Endothelial cell of umbilical vein (primary cell): ENCODE data around the gene CDC42BPG. TPM values are rescaled to one million over a fixed set of nuclear protein-coding genes. Genes with fewer than 3 reads are reported as not detected.

ENCODE experiments used
- BruUV-seq: library from RNA; stranded (reverse); fragments of 400-500 nt; replicated peaks from 2 replicates; lab custom pipeline; 2021; lab: Mats Ljungman, UMichigan
- CTCF ChIA-PET: fragments of 300-600, 350-600 bp; sonication (Branson Sonifier 250); formaldehyde crosslinking; loops from one replicate; lab custom pipeline; 2021; ENCODE audit warnings: antibody characterized with exemption, inconsistent platforms; lab: Charles Lee
- POLR2A ChIA-PET: fragments of 300-600, 350-600 bp; sonication (Branson Sonifier 250); formaldehyde crosslinking; loops from one replicate; lab custom pipeline; 2021; ENCODE audit warnings: antibody characterized with exemption, inconsistent platforms; lab: Charles Lee
- DNase-seq: peaks from one replicate; pipeline ENCODE4 v3.0.0-alpha.2; 2011; ENCODE audit warnings: low read depth, low spot score
- FAIRE-seq: peaks from 2 replicates; lab custom pipeline; 2011; peaks lifted over from hg19 to GRCh38; lab: Jason Lieb, UNC
- H2AFZ ChIP-seq: 2 replicates; pipeline ENCODE4 v1.6.0; 2012; ENCODE audit warnings: low read depth, low read length, control low read depth, inconsistent platforms
- H3K27ac ChIP-seq: 2 replicates; pipeline ENCODE4 v1.5.1; 2011; ENCODE audit warnings: low read depth, mild to moderate bottlenecking, control low read depth, low read length, moderate library complexity; ENCODE audit not compliant: insufficient read depth
- H3K27me3 ChIP-seq, 2 experiments: 2 replicates each; pipeline versions ENCODE4 v1.6.0 to v1.6.1; 2011; ENCODE audit warnings: low read length in 2 of 2, mixed read lengths in 1 of 2; ENCODE audit not compliant: control insufficient read depth in 2 of 2, insufficient read depth in 2 of 2
- H3K36me3 ChIP-seq, 2 experiments: 2 replicates in 1 of 2; 3 replicates in 1 of 2; pipeline ENCODE4 v1.5.1; 2011; ENCODE audit warnings: low read length in 2 of 2, mild to moderate bottlenecking in 1 of 2, moderate library complexity in 1 of 2; ENCODE audit not compliant: control insufficient read depth in 2 of 2, insufficient read depth in 2 of 2; ENCODE audit errors: extremely low read depth in 1 of 2
- H3K4me1 ChIP-seq: 3 replicates; pipeline ENCODE4 v1.5.1; 2011; ENCODE audit warnings: mild to moderate bottlenecking, low read length; ENCODE audit not compliant: control insufficient read depth, insufficient read depth; ENCODE audit errors: extremely low read depth
- H3K4me2 ChIP-seq: 2 replicates; pipeline ENCODE4 v1.6.1; 2011; ENCODE audit warnings: low read length, control low read depth, mixed read lengths; ENCODE audit not compliant: insufficient read depth
- H3K4me3 ChIP-seq, 3 experiments: fragments of 200-600 bp in 1 of 3; sonication (generic), shearing (Covaris generic) in 1 of 3; replicated peaks in 1 of 3; 2 replicates each; pipeline ENCODE4 v1.5.1; 2011 to 2016; ENCODE audit warnings: control low read depth in 3 of 3, low read length in 3 of 3, mild to moderate bottlenecking in 2 of 3, inconsistent platforms in 1 of 3, low read depth in 1 of 3, moderate library complexity in 1 of 3; ENCODE audit not compliant: insufficient read depth in 1 of 3
- H3K79me2 ChIP-seq: 2 replicates; pipeline ENCODE4 v1.6.0; 2012; ENCODE audit warnings: low read length, inconsistent platforms; ENCODE audit not compliant: control insufficient read depth, insufficient read depth
- H3K9ac ChIP-seq: replicated peaks from 2 replicates; pipeline ENCODE3; 2011; ENCODE audit warnings: low read length, control low read depth; ENCODE audit not compliant: insufficient read depth; ENCODE audit errors: extremely low read depth
- H3K9me1 ChIP-seq: replicated peaks from 3 replicates; pipeline ENCODE4 v1.6.0; 2011; ENCODE audit warnings: mild to moderate bottlenecking, low read length; ENCODE audit not compliant: control insufficient read depth, insufficient read depth; ENCODE audit errors: extremely low read depth
- H3K9me3 ChIP-seq: replicated peaks from 2 replicates; pipeline ENCODE4 v1.5.1; 2012; ENCODE audit warnings: low read length, inconsistent platforms; ENCODE audit not compliant: control insufficient read depth, insufficient read depth
- H4K20me1 ChIP-seq: replicated peaks from 2 replicates; pipeline ENCODE3; 2011; ENCODE audit warnings: mild to moderate bottlenecking, low read length; ENCODE audit not compliant: control insufficient read depth, insufficient read depth; ENCODE audit errors: extremely low read depth
- EZH2 ChIP-seq: IDR thresholded peaks from 2 replicates; pipeline ENCODE4 v1.6.1; 2012; ENCODE audit warnings: borderline replicate concordance, low read depth, mild to moderate bottlenecking, moderate library complexity, low read length, inconsistent platforms; ENCODE audit not compliant: severe bottlenecking
- FOS ChIP-seq: IDR thresholded peaks from 2 replicates; pipeline ENCODE4 v1.6.1; 2011; ENCODE audit warnings: mild to moderate bottlenecking, low read length, moderate library complexity, borderline replicate concordance; ENCODE audit not compliant: insufficient read depth
- GATA2 ChIP-seq: IDR thresholded peaks from 2 replicates; pipeline ENCODE4 v1.7.0; 2011; ENCODE audit warnings: low read depth, mild to moderate bottlenecking, moderate library complexity, mixed read lengths, low read length; ENCODE audit not compliant: insufficient read length, insufficient read depth
- JUN ChIP-seq: IDR thresholded peaks from 2 replicates; pipeline ENCODE4 v1.6.1; 2011; ENCODE audit warnings: borderline replicate concordance, low read depth; ENCODE audit not compliant: insufficient read length, insufficient read depth
- MYC ChIP-seq: IDR thresholded peaks from one replicate; pipeline ENCODE4 v1.6.1; 2011; ENCODE audit warnings: mild to moderate bottlenecking, low read depth, low read length
- POLR2A ChIP-seq: IDR thresholded peaks from 2 replicates; pipeline ENCODE4 v1.6.1; 2012; ENCODE audit warnings: low read depth, mild to moderate bottlenecking, control low read depth, low read length
- POLR2AphosphoS5 ChIP-seq: IDR thresholded peaks from 2 replicates; pipeline ENCODE4 v1.6.1; 2012; ENCODE audit warnings: low read depth, mild to moderate bottlenecking, control low read depth, low read length, moderate library complexity; ENCODE audit not compliant: insufficient read depth
- dilution Hi-C: fragments of 300-500 bp; cut with MboI; formaldehyde crosslinking; loops from one replicate; pipeline ENCODE4 v1.15.0; 2019; ENCODE audit warnings: low sequenced_read_pairs; ENCODE audit not compliant: extremely low pct_ligation_motif_present
- intact Hi-C: fragments of 100-400 bp; cut with micrococcal nuclease; formaldehyde crosslinking; loops from one replicate; pipeline ENCODE4 v1.10.0; 2022
- polyA plus RNA-seq, 4 experiments: library from polyadenylated mRNA; depleted of rRNA in 3 of 4; stranded (reverse) in 3 of 4; unstranded in 1 of 4; fragments of >200 nt; gene quantifications; 2 replicates each; pipeline versions ENCODE4 v1.2.1 to v1.2.3, GENCODE V29; 2011 to 2012; ENCODE audit warnings: missing spikeins in 1 of 4
- total RNA-seq: library from RNA; stranded (reverse); gene quantifications from 2 replicates; pipeline ENCODE4 v1.2.3, GENCODE V29; 2021
- TF ChIP-seq, protein P1 (sequence below), 2 donors: IDR thresholded peaks; 1 replicate in 1 of 2; 2 replicates in 1 of 2; pipeline ENCODE4 v1.5.1; 2011; ENCODE audit warnings: low read length in 2 of 2, mild to moderate bottlenecking in 2 of 2, moderate library complexity in 2 of 2, control low read depth in 1 of 2, inconsistent platforms in 1 of 2, low read depth in 1 of 2; ENCODE audit not compliant: insufficient read depth in 1 of 2; ENCODE audit errors: extremely low read depth in 1 of 2
- TF ChIP-seq, protein P2 (sequence below): IDR thresholded peaks from 2 replicates; pipeline ENCODE4 v1.6.1; 2011; ENCODE audit not compliant: insufficient read depth, insufficient read length

CDC42BPG gene
- total and polyA plus RNA-seq, 2 donors (not counting 3 experiments of a cell fraction or from before 2014, with no cell fraction given): 0.19 to 0.42 TPM

DNA sequence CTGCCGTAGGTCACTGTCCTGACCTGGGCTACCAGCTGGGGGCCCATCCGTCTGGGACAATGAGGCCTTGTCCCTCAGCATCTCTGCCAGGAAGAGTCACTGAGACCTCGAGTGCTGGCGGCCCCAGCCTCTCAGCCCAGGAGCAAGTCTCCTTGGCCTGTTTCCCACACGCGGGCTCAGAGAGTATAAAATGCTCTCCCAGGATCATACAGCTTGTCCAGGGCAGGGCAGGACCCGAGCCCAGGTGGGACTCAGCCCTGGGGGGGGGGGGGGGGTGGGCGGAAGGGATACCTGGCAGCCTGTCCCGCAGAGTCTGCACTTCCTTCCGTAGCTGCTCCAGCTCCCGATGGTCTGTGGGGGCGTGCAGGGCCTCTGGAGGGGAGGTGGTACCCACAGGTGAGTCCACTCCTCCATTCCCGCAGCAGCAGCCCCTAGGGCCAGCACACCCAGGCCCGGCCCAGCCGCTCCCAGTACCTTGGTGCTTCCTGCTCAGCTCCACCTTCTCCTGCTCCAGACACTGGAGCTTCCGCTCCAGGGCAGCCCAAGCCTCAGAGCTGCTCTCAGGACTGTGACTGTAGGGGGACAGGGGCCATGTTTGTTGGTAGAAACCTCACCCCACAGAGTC, 7.9 kb downstream of the CDC42BPG start:
- dilution Hi-C loops (no loop called here), intact Hi-C loops (no loop called here)
- Histone ChIP-seq H3K9me1 (no peaks in the 10 kb centered on the region), H3K9ac (no peak overlapping the region), H3K4me2 (no peak overlapping the region), H3K79me2 (no peaks in the 10 kb centered on the region), H3K36me3 (no peaks in the 10 kb centered on the region), H3K27ac (no peak overlapping the region), H3K4me1 (no peaks in the 10 kb centered on the region), H3K4me3 (no peak overlapping the region), H4K20me1 (no peaks in the 10 kb centered on the region), H2AFZ (no peak overlapping the region), H3K9me3 (no peaks in the 10 kb centered on the region), H3K27me3 (no peaks in the 10 kb centered on the region)
- FAIRE-seq (no peak), DNase-seq (no peak)
- ChIA-PET POLR2A (no interaction called here), CTCF (interaction anchor here (1.3 to 3.8 kb wide), 2 partner anchors 7 to 49 kb away, joined by 6 to 18 read pairs; partner anchors contain the start of gene CDC42BPG)
- TF ChIP-seq EZH2: no peak
- TF ChIP-seq, protein P1, sequence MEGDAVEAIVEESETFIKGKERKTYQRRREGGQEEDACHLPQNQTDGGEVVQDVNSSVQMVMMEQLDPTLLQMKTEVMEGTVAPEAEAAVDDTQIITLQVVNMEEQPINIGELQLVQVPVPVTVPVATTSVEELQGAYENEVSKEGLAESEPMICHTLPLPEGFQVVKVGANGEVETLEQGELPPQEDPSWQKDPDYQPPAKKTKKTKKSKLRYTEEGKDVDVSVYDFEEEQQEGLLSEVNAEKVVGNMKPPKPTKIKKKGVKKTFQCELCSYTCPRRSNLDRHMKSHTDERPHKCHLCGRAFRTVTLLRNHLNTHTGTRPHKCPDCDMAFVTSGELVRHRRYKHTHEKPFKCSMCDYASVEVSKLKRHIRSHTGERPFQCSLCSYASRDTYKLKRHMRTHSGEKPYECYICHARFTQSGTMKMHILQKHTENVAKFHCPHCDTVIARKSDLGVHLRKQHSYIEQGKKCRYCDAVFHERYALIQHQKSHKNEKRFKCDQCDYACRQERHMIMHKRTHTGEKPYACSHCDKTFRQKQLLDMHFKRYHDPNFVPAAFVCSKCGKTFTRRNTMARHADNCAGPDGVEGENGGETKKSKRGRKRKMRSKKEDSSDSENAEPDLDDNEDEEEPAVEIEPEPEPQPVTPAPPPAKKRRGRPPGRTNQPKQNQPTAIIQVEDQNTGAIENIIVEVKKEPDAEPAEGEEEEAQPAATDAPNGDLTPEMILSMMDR (IDR thresholded peaks at IDR 0.05; ENCODE audit: extremely low read depth in 1 of 2, insufficient read depth in 1 of 2, low read depth in 1 of 2, low read length in 2 of 2): no peak
- no TSS peak for BruUV-seq

DNA sequence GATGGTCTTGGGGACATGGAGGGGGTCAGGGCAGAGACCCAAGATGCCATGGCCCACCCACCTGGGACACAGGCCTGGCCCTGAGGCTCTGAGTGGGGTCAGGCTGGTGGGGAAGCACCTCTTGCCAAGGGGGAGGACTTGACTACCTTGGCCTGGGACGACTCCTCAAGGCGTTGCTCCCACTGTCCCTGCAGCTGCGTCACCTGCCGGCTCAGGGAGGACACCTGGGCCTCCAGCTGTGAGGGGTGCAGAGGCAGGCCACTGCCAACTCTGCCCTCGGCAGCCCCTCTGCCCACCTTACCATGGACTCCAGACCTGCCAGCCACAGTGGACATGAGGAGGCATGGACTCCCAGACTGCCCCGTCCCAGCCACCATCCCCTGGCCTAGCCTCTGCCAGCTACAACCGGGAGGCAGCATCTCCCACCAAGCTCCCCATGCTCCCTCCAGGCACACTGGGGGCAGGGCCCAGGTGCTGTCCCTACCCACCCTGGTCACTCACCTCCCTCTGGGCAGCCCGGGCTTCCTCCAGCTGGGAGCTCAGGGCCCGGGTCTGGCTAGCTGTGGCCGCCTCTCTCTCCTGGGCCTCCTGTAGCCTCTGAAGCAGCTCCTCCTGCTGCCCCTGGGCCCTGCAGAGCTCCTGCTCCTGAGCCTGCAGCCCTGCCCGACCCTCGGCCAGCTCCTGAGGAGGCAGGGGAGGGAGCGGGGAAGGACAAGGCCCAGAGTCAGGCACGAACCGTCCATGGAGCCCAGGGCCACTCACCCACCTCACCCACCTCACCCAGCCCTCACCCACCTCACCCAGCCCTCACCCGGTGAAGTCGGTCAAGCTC, 8.6 kb downstream of the CDC42BPG start:
- no peaks in the 10 kb centered on the region for H3K9me3 ChIP-seq
- CTCF ChIA-PET: interaction anchor here (1.3 to 3.8 kb wide), 2 partner anchors 8 to 48 kb away, joined by 6 to 18 read pairs; partner anchors contain the start of gene CDC42BPG
- FAIRE-seq (no peak), DNase-seq (no peak)
- intact Hi-C loops: no loop called here
- dilution Hi-C loops: no loop called here
- H3K9me1 ChIP-seq: no peaks in the 10 kb centered on the region
- H3K9ac ChIP-seq: no peak overlapping the region
- H3K4me2 ChIP-seq: no peak overlapping the region
- H3K4me1 ChIP-seq: no peaks in the 10 kb centered on the region
- H3K79me2 ChIP-seq: no peaks in the 10 kb centered on the region
- no peaks in the 10 kb centered on the region for H3K36me3 ChIP-seq
- H3K27ac ChIP-seq: no peak overlapping the region
- no peak overlapping the region for H3K4me3 ChIP-seq
- H3K27me3 ChIP-seq: no peaks in the 10 kb centered on the region
- POLR2A ChIA-PET: no interaction called here
- BruUV-seq: no TSS peak
- TF ChIP-seq, protein P2, sequence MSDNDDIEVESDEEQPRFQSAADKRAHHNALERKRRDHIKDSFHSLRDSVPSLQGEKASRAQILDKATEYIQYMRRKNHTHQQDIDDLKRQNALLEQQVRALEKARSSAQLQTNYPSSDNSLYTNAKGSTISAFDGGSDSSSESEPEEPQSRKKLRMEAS: no peak
- no peak for TF ChIP-seq JUN
- TF ChIP-seq FOS: no peak
- no peak for TF ChIP-seq POLR2AphosphoS5
- no peak for TF ChIP-seq POLR2A
- TF ChIP-seq GATA2: no peak
- no peak for TF ChIP-seq MYC
- TF ChIP-seq EZH2: no peak
- TF ChIP-seq, protein P1 (IDR thresholded peaks at IDR 0.05; ENCODE audit: extremely low read depth in 1 of 2, insufficient read depth in 1 of 2, low read depth in 1 of 2, low read length in 2 of 2): no peak
- H4K20me1 ChIP-seq: no peaks in the 10 kb centered on the region
- no peak overlapping the region for H2AFZ ChIP-seq
